Right lobe of liver (tissue), 6 donors: ENCODE measurements around the gene SMIM10. TPM values are rescaled to one million over a fixed set of nuclear protein-coding genes. Genes with fewer than 3 reads are reported as not detected.
"Not testable (repeated sequence)": the region's sequence is repeated elsewhere in the genome, so short reads cannot be mapped to it uniquely, and the experiment has no call there.

Experiments
- ATAC-seq, 4 donors: fragments of 200-7000 bp; cut with Tn5 transposase; one replicate each; pipeline ENCODE4 v1.9.1; 2020; ENCODE audit warnings: mild to moderate bottlenecking in 4 of 4, moderate library complexity in 4 of 4
- DNase-seq, 3 donors: peaks; one replicate each; pipeline ENCODE4 v3.0.0-alpha.2; 2020
- H3K27ac ChIP-seq, 3 donors: fragments of 200-600 bp; one replicate each; pipeline ENCODE4 v1.8.0; 2022
- H3K27me3 ChIP-seq, 2 donors: fragments of 200-600 bp; one replicate each; pipeline ENCODE4 v1.8.0; 2022
- H3K36me3 ChIP-seq, 4 donors: fragments of 200-600 bp; sonication (generic) in 1 of 4; one replicate each; pipeline versions ENCODE4 v1.5.1 to v1.8.0; 2017 to 2022; ENCODE audit warnings: control low read depth in 1 of 4
- H3K4me1 ChIP-seq, 4 donors: fragments of 200-600 bp; sonication (generic) in 1 of 4; one replicate each; pipeline versions ENCODE4 v1.5.1 to v1.8.0; 2017 to 2022; ENCODE audit warnings: control low read depth in 1 of 4
- H3K4me3 ChIP-seq, 3 donors: fragments of 200-600 bp; one replicate each; pipeline ENCODE4 v1.8.0; 2022
- H3K9me3 ChIP-seq, 4 donors: fragments of 200-600 bp; sonication (generic) in 1 of 4; one replicate each; pipeline versions ENCODE4 v1.5.1 to v1.8.0; 2017 to 2022; ENCODE audit warnings: control low read depth in 1 of 4
- POLR2A ChIP-seq: fragments of 450-650 bp; IDR thresholded peaks from one replicate; pipeline ENCODE4 v1.6.1; 2017; ENCODE audit warnings: antibody characterized with exemption, mild to moderate bottlenecking
- WGBS: methylation state at CpG from one replicate; pipeline ENCODE4 v1.1.6; 2018; ENCODE audit warnings: low coverage, low lambda C conversion rate; ENCODE audit not compliant: insufficient coverage; ENCODE audit errors: missing lambda C conversion rate; 5-methylcytosine and 5-hydroxymethylcytosine counted together
- intact Hi-C, 2 donors: fragments of 100-400 bp; cut with DNase I; formaldehyde crosslinking; loops; one replicate each; pipeline versions ENCODE4 v1.11.2 to v1.14.1; 2022
- total RNA-seq, 6 experiments: library from RNA; depleted of rRNA in 2 of 6; stranded (reverse); fragments of >200 nt in 2 of 6; fragmentation: NEBNext Ultra II Directional in 3 of 6; extraction: Animal tissue kit (Norgen Biotek cat#: 25700) in 3 of 6; gene quantifications; one replicate each; pipeline versions ENCODE4 v1.1.0 to v1.2.4, GENCODE V29; 2016 to 2023
- TF ChIP-seq, protein P1 (sequence below), 4 donors: fragments of 200-600 bp in 3 of 4; fragments of 450-650 bp in 1 of 4; IDR thresholded peaks; one replicate each; pipeline versions ENCODE4 v1.5.1 to v1.8.0; 2016 to 2022; ENCODE audit warnings: antibody characterized with exemption in 4 of 4, mild to moderate bottlenecking in 2 of 4
- donor health status: DM: no; HTN: yes; CAD: no.
- donor health status: DM: no; HTN: no; CAD: no.
- donor health status: DM: no; HTN: no; CAD: no.
- donor health status: DM: no; HTN: yes; CAD: no.
- donor health status: DM: no; HTN: yes; CAD: no.

SMIM10 gene
- total RNA-seq, 6 experiments from 2014 or later = 0.13 to 0.86 (median 0.32) TPM

DNA sequence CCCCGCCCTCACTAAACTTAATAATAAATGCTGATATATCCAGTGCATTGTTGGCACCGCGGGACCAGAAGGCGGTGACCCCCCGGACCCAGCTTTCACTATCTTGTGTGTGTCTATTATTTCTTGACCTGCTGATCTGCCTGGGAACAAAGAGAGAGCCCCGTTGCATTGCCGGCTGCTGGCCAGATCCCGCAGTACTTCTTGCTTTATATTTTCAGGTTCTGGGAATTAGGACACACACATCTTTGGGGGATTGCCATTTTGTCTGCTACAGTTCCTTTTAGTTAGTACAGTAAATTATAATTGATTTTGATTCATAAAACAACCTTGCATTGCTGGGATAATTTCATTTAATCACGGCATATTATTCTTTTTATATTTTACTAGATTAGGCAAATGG, 33.7 kb downstream of the SMIM10 start:
- no peak for DNase-seq
- 71% methylated on average over 9 of the region's 9 CpGs for WGBS
- H3K4me3 ChIP-seq = no peak overlapping the region

DNA sequence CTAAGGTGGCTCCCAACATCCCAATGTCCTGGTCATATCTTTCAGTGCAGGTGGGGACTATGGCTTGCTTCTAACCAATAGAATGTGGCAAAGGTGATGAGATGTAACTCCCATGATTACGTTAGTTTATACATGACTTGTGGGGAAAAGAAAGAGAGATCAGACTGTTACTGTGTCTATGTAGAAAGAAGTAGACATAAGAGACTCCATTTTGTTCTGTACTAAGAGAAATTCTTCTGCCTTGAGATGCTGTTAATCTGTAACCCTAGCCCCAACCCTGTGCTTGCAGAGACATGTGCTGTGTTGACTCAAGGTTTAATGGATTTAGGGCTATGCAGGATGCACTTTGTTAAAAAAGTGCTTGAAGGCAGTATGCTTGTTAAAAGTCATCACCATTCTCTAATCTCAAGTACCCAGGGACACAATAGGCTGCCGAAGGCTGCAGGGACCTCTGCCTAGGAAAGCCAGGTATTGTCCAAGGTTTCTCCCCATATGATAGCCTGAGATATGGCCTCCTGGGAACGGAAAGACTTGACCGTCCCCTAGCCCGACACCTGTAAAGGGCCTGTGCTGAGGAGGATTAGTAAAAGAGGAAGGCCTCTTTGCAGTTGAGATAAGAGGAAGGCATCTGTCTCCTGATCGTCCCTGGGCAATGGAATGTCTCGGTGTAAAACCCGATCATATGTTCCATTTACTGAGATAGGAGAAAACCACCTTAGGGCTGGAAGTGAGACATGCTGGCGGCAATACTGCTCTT, 39.6 kb downstream of the SMIM10 start:
- ATAC-seq, DNase-seq, H3K36me3 ChIP-seq, H3K4me1 ChIP-seq, H3K4me3 ChIP-seq, H3K9me3 ChIP-seq, H3K27me3 ChIP-seq, H3K27ac ChIP-seq, intact Hi-C loops: not testable (repeated sequence)
- 52% methylated on average over 5 of the region's 9 CpGs for WGBS

More for the DNA sequence above, 33.7 kb downstream of the SMIM10 start:
- H3K9me3 ChIP-seq = no peaks in the 10 kb centered on the region
- intact Hi-C loops = no loop called here
- H3K27me3 ChIP-seq = peaks cover 0 to 15% of the 10 kb centered on the region in 2 donors
- ATAC-seq = no peak
- no peaks in the 10 kb centered on the region for H3K4me1 ChIP-seq
- no peak overlapping the region for H3K27ac ChIP-seq
- TF ChIP-seq POLR2A = no peak
- TF ChIP-seq, protein P1, sequence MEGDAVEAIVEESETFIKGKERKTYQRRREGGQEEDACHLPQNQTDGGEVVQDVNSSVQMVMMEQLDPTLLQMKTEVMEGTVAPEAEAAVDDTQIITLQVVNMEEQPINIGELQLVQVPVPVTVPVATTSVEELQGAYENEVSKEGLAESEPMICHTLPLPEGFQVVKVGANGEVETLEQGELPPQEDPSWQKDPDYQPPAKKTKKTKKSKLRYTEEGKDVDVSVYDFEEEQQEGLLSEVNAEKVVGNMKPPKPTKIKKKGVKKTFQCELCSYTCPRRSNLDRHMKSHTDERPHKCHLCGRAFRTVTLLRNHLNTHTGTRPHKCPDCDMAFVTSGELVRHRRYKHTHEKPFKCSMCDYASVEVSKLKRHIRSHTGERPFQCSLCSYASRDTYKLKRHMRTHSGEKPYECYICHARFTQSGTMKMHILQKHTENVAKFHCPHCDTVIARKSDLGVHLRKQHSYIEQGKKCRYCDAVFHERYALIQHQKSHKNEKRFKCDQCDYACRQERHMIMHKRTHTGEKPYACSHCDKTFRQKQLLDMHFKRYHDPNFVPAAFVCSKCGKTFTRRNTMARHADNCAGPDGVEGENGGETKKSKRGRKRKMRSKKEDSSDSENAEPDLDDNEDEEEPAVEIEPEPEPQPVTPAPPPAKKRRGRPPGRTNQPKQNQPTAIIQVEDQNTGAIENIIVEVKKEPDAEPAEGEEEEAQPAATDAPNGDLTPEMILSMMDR (IDR thresholded peaks at IDR 0.05) = no peak
- no peaks in the 10 kb centered on the region for H3K36me3 ChIP-seq

DNA sequence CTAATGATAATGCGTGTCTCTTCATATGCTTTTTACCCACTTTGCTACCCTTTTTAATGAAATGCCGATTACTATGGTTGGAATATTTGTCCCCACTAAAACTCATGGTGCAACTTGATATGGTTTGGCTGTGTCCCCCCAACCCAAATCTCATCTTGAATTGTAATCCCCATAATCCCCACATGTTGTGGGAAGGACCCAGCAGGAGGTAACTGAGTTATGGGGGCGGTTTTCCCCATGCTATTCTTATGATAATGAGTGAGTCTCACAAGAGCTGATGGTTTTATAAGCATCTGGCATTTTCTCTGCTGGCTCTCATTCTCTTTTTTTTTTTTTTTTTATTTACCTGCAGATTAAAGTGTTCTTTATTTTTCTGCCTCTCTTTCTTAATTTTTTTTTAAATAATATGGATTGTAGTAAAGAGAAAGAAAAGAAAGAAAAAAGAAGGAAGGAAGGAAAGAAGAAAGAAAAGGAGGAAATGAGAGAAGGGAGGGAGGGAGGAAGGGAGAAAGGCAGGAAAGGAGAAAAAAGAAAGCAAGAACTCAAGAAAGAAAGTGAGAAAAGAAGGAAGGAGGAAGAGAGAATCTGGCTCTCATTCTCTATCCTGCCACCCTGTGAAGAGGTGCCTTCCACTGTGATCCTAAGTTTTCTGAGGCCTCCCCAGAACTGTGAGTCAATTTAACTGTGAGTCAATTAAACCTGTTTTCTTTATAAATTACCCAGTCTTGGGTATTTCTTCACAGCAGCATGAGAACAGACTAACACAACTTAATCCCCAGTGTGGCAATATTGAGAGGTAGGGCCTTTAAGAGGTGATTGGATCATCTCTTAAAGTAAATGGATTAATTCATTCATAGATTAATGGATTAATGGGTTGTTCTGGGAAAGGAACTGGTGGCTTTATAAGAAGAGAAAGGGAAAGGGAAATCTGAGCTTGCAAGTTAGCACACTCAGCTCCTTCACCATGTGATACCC, 50.6 kb downstream of the SMIM10 start:
- H3K36me3 ChIP-seq, H3K9me3 ChIP-seq, intact Hi-C loops, H3K27ac ChIP-seq, H3K4me1 ChIP-seq, ATAC-seq, DNase-seq, H3K4me3 ChIP-seq, H3K27me3 ChIP-seq: not testable (repeated sequence)
- 55% methylated on average over 3 of the region's 3 CpGs for WGBS

Other genes with a start within 250 kb of the SMIM10 start
- 1 to 10 TPM; 3.1 to 6.4 (median 4.2) TPM for gene PABIR2, start 193.8 kb upstream of the SMIM10 start, total RNA-seq
- gene MOSPD1, start 75.7 kb upstream of the SMIM10 start, total RNA-seq = 10 to 100 TPM in 1 of 6 experiments, 1 to 10 TPM in 5; 2.9 to 14.8 (median 7.5) TPM
- 1 to 10 TPM in 4 of 6 experiments, under 1 TPM in 2; 0.66 to 1.7 (median 1.1) TPM for gene RTL8B, start 31.6 kb downstream of the SMIM10 start, total RNA-seq
- gene RTL8C, start 41.4 kb downstream of the SMIM10 start, total RNA-seq = 10 to 100 TPM; 19.5 to 31.2 (median 25.7) TPM
- gene RTL8A, start 61.1 kb downstream of the SMIM10 start, total RNA-seq = 10 to 100 TPM in 3 of 6 experiments, 1 to 10 TPM in 3; 6.6 to 15.4 (median 10.9) TPM
- gene SMIM10L2B, start 107.7 kb downstream of the SMIM10 start, total RNA-seq = under 1 TPM; 0.33 to 0.86 (median 0.45) TPM
- not detected for gene ETDB, start 129.5 kb downstream of the SMIM10 start, total RNA-seq
- not detected for gene CT55, start 180.4 kb downstream of the SMIM10 start, total RNA-seq